ENCODE measurements around the gene ADD3.
"Not testable (repeated sequence)": the region's sequence is repeated elsewhere in the genome, so short reads cannot be mapped to it uniquely, and the experiment has no call there.

Gene ADD3

GRCh38 chr10:110107430-110107829, 99.6 kb downstream of the ADD3 start:
- no peak for DNase-seq (ENCODE audit: extremely low spot score)
- POLR2A ChIA-PET: no interaction called here
- CTCF ChIA-PET: interaction anchor here (0.5 kb wide), 2 partner anchors 55 to 163 kb away, joined by 3 read pairs; no protein-coding TSS in a partner anchor
- TF ChIP-seq ELF4 (IDR thresholded peaks at IDR 0.05) (no peak), FOXK2 (IDR thresholded peaks at IDR 0.05) (no peak), ARNT (IDR thresholded peaks at IDR 0.05) (no peak), ZNF384 (IDR thresholded peaks at IDR 0.05) (no peak), SP1 (IDR thresholded peaks at IDR 0.05) (no peak), NFRKB (IDR thresholded peaks at IDR 0.05) (no peak), CTBP1 (IDR thresholded peaks at IDR 0.05; ENCODE audit: borderline replicate concordance) (no peak), L3MBTL2 (conservative IDR thresholded peaks at IDR 0.05) (no peak), TARDBP (IDR thresholded peaks at IDR 0.05) (no peak), FOXM1 (IDR thresholded peaks at IDR 0.05; ENCODE audit: borderline replicate concordance) (no peak), LEF1 (IDR thresholded peaks at IDR 0.05; ENCODE audit: borderline replicate concordance) (no peak), FOXA1 (IDR thresholded peaks at IDR 0.05) (no peak), BHLHE40 (IDR thresholded peaks at IDR 0.05; ENCODE audit: borderline replicate concordance) (no peak), HDGF (IDR thresholded peaks at IDR 0.05; ENCODE audit: borderline replicate concordance) (no peak), SUZ12 (IDR thresholded peaks at IDR 0.05) (no peak)
- TF ChIP-seq, protein P1, sequence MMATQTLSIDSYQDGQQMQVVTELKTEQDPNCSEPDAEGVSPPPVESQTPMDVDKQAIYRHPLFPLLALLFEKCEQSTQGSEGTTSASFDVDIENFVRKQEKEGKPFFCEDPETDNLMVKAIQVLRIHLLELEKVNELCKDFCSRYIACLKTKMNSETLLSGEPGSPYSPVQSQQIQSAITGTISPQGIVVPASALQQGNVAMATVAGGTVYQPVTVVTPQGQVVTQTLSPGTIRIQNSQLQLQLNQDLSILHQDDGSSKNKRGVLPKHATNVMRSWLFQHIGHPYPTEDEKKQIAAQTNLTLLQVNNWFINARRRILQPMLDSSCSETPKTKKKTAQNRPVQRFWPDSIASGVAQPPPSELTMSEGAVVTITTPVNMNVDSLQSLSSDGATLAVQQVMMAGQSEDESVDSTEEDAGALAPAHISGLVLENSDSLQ (IDR thresholded peaks at IDR 0.05): no peak

DNA sequence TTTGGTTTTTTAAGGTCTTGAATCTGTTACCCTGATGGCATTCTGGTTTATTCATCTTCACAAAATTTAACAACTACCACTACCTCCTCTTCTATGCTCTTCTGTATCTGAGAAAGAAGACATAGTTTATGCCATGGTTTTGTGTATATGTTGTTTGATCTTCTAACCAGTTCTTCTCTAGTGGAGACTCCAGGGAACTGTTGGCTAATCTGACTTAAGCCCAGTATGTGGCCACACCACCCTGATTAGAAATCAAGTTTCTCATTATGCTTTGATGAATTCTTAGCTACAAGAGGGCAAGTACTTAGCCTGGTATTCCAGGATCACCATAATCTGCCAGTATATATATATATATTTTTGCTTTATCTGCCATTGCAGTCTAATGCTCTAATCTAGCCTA, 100.1 kb downstream of the ADD3 start:
- CTCF ChIA-PET: interaction anchor here (0.5 kb wide), 1 partner anchor 55 kb away, joined by 3 read pairs; no protein-coding TSS in a partner anchor
- TF ChIP-seq ELF4 (IDR thresholded peaks at IDR 0.05): no peak
- TF ChIP-seq SP1 (IDR thresholded peaks at IDR 0.05): no peak
- TF ChIP-seq NFRKB (IDR thresholded peaks at IDR 0.05): no peak
- TF ChIP-seq LEF1 (IDR thresholded peaks at IDR 0.05; ENCODE audit: borderline replicate concordance): no peak
- TF ChIP-seq HDGF (IDR thresholded peaks at IDR 0.05; ENCODE audit: borderline replicate concordance): no peak
- TF ChIP-seq, protein P1 (IDR thresholded peaks at IDR 0.05): no peak
- DNase-seq (ENCODE audit: extremely low spot score): no peak
- POLR2A ChIA-PET: no interaction called here

GRCh38 chr10:110109511-110109910, 101.7 kb downstream of the ADD3 start:
- no peak for DNase-seq (ENCODE audit: extremely low spot score)
- ChIA-PET CTCF (interaction anchor here (1.1 kb wide), 1 partner anchor 225 kb away, joined by 4 read pairs; no protein-coding TSS in a partner anchor), POLR2A (no interaction called here)
- no peak for TF ChIP-seq L3MBTL2 (conservative IDR thresholded peaks at IDR 0.05)
- TF ChIP-seq LEF1 (IDR thresholded peaks at IDR 0.05; ENCODE audit: borderline replicate concordance): no peak
- no peak for TF ChIP-seq FOXK2 (IDR thresholded peaks at IDR 0.05)
- TF ChIP-seq NFRKB (IDR thresholded peaks at IDR 0.05): no peak
- TF ChIP-seq ZNF384 (IDR thresholded peaks at IDR 0.05): no peak
- TF ChIP-seq FOXM1 (IDR thresholded peaks at IDR 0.05; ENCODE audit: borderline replicate concordance): no peak
- TF ChIP-seq SUZ12 (IDR thresholded peaks at IDR 0.05): no peak
- TF ChIP-seq SP1 (IDR thresholded peaks at IDR 0.05): no peak
- TF ChIP-seq, protein P1 (IDR thresholded peaks at IDR 0.05): no peak
- no peak for TF ChIP-seq TARDBP (IDR thresholded peaks at IDR 0.05)
- no peak for TF ChIP-seq HDGF (IDR thresholded peaks at IDR 0.05; ENCODE audit: borderline replicate concordance)
- no peak for TF ChIP-seq ELF4 (IDR thresholded peaks at IDR 0.05)
- TF ChIP-seq BHLHE40 (IDR thresholded peaks at IDR 0.05; ENCODE audit: borderline replicate concordance): no peak
- TF ChIP-seq FOXA1 (IDR thresholded peaks at IDR 0.05): no peak
- TF ChIP-seq ARNT (IDR thresholded peaks at IDR 0.05): no peak
- no peak for TF ChIP-seq CTBP1 (IDR thresholded peaks at IDR 0.05; ENCODE audit: borderline replicate concordance)

GRCh38 chr10:110110338-110110737, 102.6 kb downstream of the ADD3 start:
- ChIA-PET POLR2A (no interaction called here), CTCF (interaction anchor here (0.6 kb wide), 1 partner anchor 157 kb away, joined by 3 read pairs; no protein-coding TSS in a partner anchor)

DNA sequence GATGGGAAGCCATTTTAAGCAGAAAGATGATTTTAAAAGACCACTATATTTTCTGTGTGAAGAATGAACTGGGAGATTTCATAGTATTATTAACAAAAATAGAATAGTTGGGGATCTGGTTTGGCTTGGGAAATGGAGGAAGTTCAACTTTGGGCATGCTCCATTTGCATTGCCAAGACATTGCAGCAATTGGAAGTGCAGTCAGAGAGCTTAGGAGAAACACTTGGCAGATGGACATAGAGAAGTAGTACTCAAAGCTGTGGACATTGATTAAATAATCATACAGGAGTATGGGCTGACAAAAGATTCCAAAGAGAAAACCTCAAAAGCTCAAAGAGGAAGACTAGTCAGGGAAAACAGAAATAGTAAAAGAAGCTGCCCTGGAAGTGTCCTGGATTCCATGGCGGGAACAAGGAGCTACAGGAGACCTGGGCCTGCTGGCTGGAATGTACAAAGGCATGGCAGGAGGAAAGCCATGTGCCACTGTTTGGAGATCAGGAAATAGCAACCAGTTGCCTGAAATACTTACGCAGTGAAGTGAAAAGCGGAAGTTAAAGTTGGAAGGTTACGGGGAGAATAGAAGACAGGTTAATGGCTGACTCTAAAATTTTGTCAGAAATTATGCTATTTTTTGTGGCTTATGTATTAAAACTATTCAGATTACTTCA, 106.0 kb downstream of the ADD3 start:
- ChIA-PET CTCF (no interaction called here), POLR2A (no interaction called here)
- no peak for DNase-seq (ENCODE audit: extremely low spot score)
- TF ChIP-seq FOXA1 (IDR thresholded peaks at IDR 0.05): no peak
- TF ChIP-seq ZNF384 (IDR thresholded peaks at IDR 0.05): no peak
- TF ChIP-seq L3MBTL2 (conservative IDR thresholded peaks at IDR 0.05): no peak
- TF ChIP-seq HDGF (IDR thresholded peaks at IDR 0.05; ENCODE audit: borderline replicate concordance): no peak
- TF ChIP-seq, protein P1 (IDR thresholded peaks at IDR 0.05): no peak
- TF ChIP-seq CTBP1 (IDR thresholded peaks at IDR 0.05; ENCODE audit: borderline replicate concordance): no peak
- TF ChIP-seq ARNT (IDR thresholded peaks at IDR 0.05): no peak
- TF ChIP-seq TARDBP (IDR thresholded peaks at IDR 0.05): no peak
- TF ChIP-seq FOXM1 (IDR thresholded peaks at IDR 0.05; ENCODE audit: borderline replicate concordance): no peak
- no peak for TF ChIP-seq ELF4 (IDR thresholded peaks at IDR 0.05)
- no peak for TF ChIP-seq SP1 (IDR thresholded peaks at IDR 0.05)
- no peak for TF ChIP-seq BHLHE40 (IDR thresholded peaks at IDR 0.05; ENCODE audit: borderline replicate concordance)
- TF ChIP-seq FOXK2 (IDR thresholded peaks at IDR 0.05): no peak

More at GRCh38 chr10:110110338-110110737, 102.6 kb downstream of the ADD3 start:
- no peak for TF ChIP-seq CTBP1 (IDR thresholded peaks at IDR 0.05; ENCODE audit: borderline replicate concordance)
- TF ChIP-seq FOXM1 (IDR thresholded peaks at IDR 0.05; ENCODE audit: borderline replicate concordance): no peak
- no peak for TF ChIP-seq HDGF (IDR thresholded peaks at IDR 0.05; ENCODE audit: borderline replicate concordance)
- no peak for TF ChIP-seq LEF1 (IDR thresholded peaks at IDR 0.05; ENCODE audit: borderline replicate concordance)
- no peak for TF ChIP-seq SP1 (IDR thresholded peaks at IDR 0.05)
- no peak for TF ChIP-seq ELF4 (IDR thresholded peaks at IDR 0.05)
- TF ChIP-seq SUZ12 (IDR thresholded peaks at IDR 0.05): no peak
- TF ChIP-seq FOXK2 (IDR thresholded peaks at IDR 0.05): no peak
- no peak for TF ChIP-seq BHLHE40 (IDR thresholded peaks at IDR 0.05; ENCODE audit: borderline replicate concordance)
- DNase-seq (ENCODE audit: extremely low spot score): no peak

DNA sequence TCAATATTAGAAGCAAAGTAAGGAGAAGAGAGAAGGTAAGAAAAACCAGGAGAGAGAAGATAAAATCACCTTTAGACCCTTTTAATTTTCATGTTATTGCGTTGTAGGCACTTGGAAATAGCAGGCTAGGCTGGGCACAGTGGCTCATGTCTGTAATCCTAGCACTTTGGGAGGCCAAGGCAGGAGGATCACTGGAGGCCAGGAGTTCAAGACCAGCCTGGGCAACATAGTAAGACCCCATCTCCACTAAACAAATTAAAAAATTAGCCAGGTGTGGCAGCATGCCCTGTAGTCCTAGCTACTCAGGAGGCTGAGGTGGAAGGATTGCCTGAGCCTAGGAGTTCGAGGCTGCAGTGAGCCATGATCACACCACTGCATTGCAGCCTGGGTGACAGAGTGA, 106.9 kb downstream of the ADD3 start:
- DNase-seq (ENCODE audit: extremely low spot score); POLR2A ChIA-PET; CTCF ChIA-PET: not testable (repeated sequence)
